Breast epithelium (tissue), 4 donors: ENCODE data around the gene WNT5B. TPM values are rescaled to one million over a fixed set of nuclear protein-coding genes. Genes with fewer than 3 reads are reported as not detected.

Source experiments
- DNase-seq, 2 donors: peaks; one replicate each; pipeline ENCODE4 v3.0.0-alpha.2; 2019; ENCODE audit warnings: low spot score in 2 of 2
- H3K27ac ChIP-seq, 2 donors: fragments of 200-600 bp; sonication (generic) in 1 of 2; one replicate each; pipeline ENCODE4 v1.5.1; 2016 to 2019; ENCODE audit warnings: mild to moderate bottlenecking in 1 of 2
- H3K27me3 ChIP-seq, 2 donors: fragments of 200-600 bp; sonication (generic) in 1 of 2; one replicate each; pipeline versions ENCODE4 v1.5.1 to v1.6.0; 2017 to 2019; ENCODE audit warnings: control low read depth in 1 of 2, mild to moderate bottlenecking in 1 of 2
- H3K36me3 ChIP-seq: fragments of 200-600 bp; one replicate; pipeline ENCODE4 v1.5.1; 2019
- H3K4me1 ChIP-seq, 2 donors: fragments of 200-600 bp; sonication (generic); one replicate each; pipeline ENCODE4 v1.5.1; 2016 to 2019; ENCODE audit warnings: control low read depth in 1 of 2
- H3K4me3 ChIP-seq, 3 donors: fragments of 200-600 bp; sonication (generic); 1 replicate in 2 of 3; 2 replicates in 1 of 3; pipeline ENCODE4 v1.5.1; 2016 to 2019; ENCODE audit warnings: mild to moderate bottlenecking in 3 of 3, moderate library complexity in 2 of 3
- H3K9me3 ChIP-seq, 2 donors: fragments of 200-600 bp; sonication (generic) in 1 of 2; one replicate each; pipeline ENCODE4 v1.5.1; 2016 to 2019; ENCODE audit warnings: control low read depth in 1 of 2
- POLR2A ChIP-seq: fragments of 450-650 bp; IDR thresholded peaks from one replicate; pipeline ENCODE4 v1.6.1; 2016; ENCODE audit warnings: antibody characterized with exemption, mild to moderate bottlenecking, moderate library complexity
- POLR2AphosphoS5 ChIP-seq, 3 donors: sonication (generic); formaldehyde crosslinking; IDR thresholded peaks; one replicate each; pipeline ENCODE4 v1.6.1; 2017; ENCODE audit warnings: antibody characterized with exemption in 3 of 3
- intact Hi-C: fragments of 100-400 bp; cut with DNase I; formaldehyde crosslinking; loops from one replicate; pipeline ENCODE4 v1.15.1; 2023; ENCODE audit warnings: low total_unique reads
- total RNA-seq, 3 donors: library from RNA; depleted of rRNA; stranded (reverse); fragments of >200 nt; gene quantifications; one replicate each; pipeline ENCODE4 v1.1.0, GENCODE V29; 2016
- TF ChIP-seq, protein P1 (sequence below), 3 donors: fragments of 450-650 bp; IDR thresholded peaks; one replicate each; pipeline ENCODE4 v1.5.1; 2016 to 2017; ENCODE audit warnings: antibody characterized with exemption in 3 of 3, mild to moderate bottlenecking in 3 of 3, moderate library complexity in 3 of 3

Gene WNT5B
- total RNA-seq, 3 donors from 2014 or later, result 3.9 to 11.9 (median 4.0) TPM

- Histone ChIP-seq H3K36me3 (no peaks in the 10 kb centered on the region), H3K27me3 (no peaks in the 10 kb centered on the region), H3K4me3 (peak overlapping the region; percentile 43 to 62 (median 50)), H3K9me3 (no peaks in the 10 kb centered on the region), H3K4me1 (no peaks in the 10 kb centered on the region), H3K27ac (peak overlapping the region; percentile 90 to 92)
- intact Hi-C loops, result no loop called here
- TF ChIP-seq POLR2A (no peak), POLR2AphosphoS5 (IDR thresholded peaks at IDR 0.05) (peak in 1 of 3 donors; percentile 70)
- DNase-seq, result peak; percentile 83 to 86
These were observed 22.9 kb upstream of the WNT5B start for GRCh38 chr12:1606021-1606622.

GRCh38 chr12:1607940-1608712, 20.9 kb upstream of the WNT5B start:
- Histone ChIP-seq H3K4me3 (no peak overlapping the region), H3K4me1 (no peaks in the 10 kb centered on the region), H3K27ac (no peak overlapping the region), H3K36me3 (no peaks in the 10 kb centered on the region), H3K9me3 (no peaks in the 10 kb centered on the region), H3K27me3 (no peaks in the 10 kb centered on the region)
- no peak for DNase-seq
- intact Hi-C loops, result no loop called here
- TF ChIP-seq POLR2A, result no peak
- TF ChIP-seq, protein P1, sequence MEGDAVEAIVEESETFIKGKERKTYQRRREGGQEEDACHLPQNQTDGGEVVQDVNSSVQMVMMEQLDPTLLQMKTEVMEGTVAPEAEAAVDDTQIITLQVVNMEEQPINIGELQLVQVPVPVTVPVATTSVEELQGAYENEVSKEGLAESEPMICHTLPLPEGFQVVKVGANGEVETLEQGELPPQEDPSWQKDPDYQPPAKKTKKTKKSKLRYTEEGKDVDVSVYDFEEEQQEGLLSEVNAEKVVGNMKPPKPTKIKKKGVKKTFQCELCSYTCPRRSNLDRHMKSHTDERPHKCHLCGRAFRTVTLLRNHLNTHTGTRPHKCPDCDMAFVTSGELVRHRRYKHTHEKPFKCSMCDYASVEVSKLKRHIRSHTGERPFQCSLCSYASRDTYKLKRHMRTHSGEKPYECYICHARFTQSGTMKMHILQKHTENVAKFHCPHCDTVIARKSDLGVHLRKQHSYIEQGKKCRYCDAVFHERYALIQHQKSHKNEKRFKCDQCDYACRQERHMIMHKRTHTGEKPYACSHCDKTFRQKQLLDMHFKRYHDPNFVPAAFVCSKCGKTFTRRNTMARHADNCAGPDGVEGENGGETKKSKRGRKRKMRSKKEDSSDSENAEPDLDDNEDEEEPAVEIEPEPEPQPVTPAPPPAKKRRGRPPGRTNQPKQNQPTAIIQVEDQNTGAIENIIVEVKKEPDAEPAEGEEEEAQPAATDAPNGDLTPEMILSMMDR (IDR thresholded peaks at IDR 0.05), result no peak
- TF ChIP-seq POLR2AphosphoS5 (IDR thresholded peaks at IDR 0.05), result no peak

- Histone ChIP-seq H3K27me3 (no peaks in the 10 kb centered on the region), H3K36me3 (no peaks in the 10 kb centered on the region), H3K9me3 (no peaks in the 10 kb centered on the region), H3K27ac (no peak overlapping the region), H3K4me3 (no peak overlapping the region), H3K4me1 (no peaks in the 10 kb centered on the region)
- intact Hi-C loops, result no loop called here
- TF ChIP-seq, protein P1 (IDR thresholded peaks at IDR 0.05), result no peak
- TF ChIP-seq POLR2AphosphoS5 (IDR thresholded peaks at IDR 0.05), result no peak
- no peak for TF ChIP-seq POLR2A
- DNase-seq, result no peak
These were observed 20.3 kb upstream of the WNT5B start for GRCh38 chr12:1608713-1609119.

GRCh38 chr12:1610072-1610643, 18.9 kb upstream of the WNT5B start:
- no peaks in the 10 kb centered on the region for H3K36me3 ChIP-seq
- no peaks in the 10 kb centered on the region for H3K4me1 ChIP-seq
- H3K27me3 ChIP-seq, result no peaks in the 10 kb centered on the region
- TF ChIP-seq POLR2AphosphoS5 (IDR thresholded peaks at IDR 0.05) (no peak), POLR2A (no peak)
- TF ChIP-seq, protein P1 (IDR thresholded peaks at IDR 0.05), result no peak
- no peaks in the 10 kb centered on the region for H3K9me3 ChIP-seq
- intact Hi-C loops, result no loop called here
- H3K4me3 ChIP-seq, result no peak overlapping the region
- no peak overlapping the region for H3K27ac ChIP-seq
- DNase-seq, result no peak

DNA sequence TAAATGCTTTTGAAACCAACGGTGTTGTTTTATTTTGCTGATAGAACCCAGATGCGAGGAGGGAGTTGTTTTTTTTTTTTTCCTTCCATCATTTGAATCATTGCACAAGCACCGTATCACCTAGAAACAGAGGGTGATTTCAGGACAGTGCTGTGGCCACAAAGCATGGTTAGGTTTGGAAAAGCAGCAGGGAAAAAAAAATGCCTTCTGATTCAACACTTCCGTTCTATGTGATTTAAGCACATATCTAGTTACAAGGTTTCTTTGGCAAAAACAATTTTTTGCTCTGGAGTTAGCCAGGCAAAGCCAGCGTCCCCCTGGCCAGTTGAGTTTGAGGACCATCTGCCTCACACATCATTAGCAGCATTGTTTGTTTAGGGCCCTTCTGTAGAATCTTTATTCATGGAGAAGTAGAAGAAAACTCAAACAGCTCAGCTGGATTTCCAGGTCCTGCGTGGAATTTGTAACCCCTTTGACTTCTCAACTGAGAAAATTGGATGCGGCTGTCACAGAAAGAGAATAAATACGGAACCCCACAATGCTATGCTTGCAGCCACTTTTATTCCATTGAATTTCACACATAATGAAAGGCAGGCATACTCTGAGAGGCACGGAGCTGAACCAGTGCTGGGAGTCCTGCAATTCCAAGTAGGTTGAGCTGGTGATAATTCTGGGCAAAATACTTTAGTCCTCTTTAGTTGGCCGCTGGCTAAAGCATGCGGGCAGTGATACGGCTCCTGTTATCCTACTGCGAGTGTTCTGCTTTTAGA, 17.0 kb upstream of the WNT5B start:
- Histone ChIP-seq H3K27ac (peak overlapping the region; percentile 38 to 54), H3K9me3 (no peaks in the 10 kb centered on the region), H3K27me3 (no peaks in the 10 kb centered on the region), H3K36me3 (no peaks in the 10 kb centered on the region), H3K4me3 (no peak overlapping the region), H3K4me1 (no peaks in the 10 kb centered on the region)
- intact Hi-C loops, result no loop called here
- DNase-seq, result no peak
- TF ChIP-seq POLR2A (no peak), POLR2AphosphoS5 (IDR thresholded peaks at IDR 0.05) (no peak)
- TF ChIP-seq, protein P1 (IDR thresholded peaks at IDR 0.05), result no peak
